HG03135 (cell line): ENCODE data around the gene DTX4.

Experiments
- ATAC-seq: cut with Tn5 transposase; IDR thresholded peaks from one replicate; pipeline ENCODE4 v1.9.1; 2021; ENCODE audit warnings: mild to moderate bottlenecking, moderate library complexity; ENCODE audit not compliant: unreplicated experiment

DTX4 gene

DNA sequence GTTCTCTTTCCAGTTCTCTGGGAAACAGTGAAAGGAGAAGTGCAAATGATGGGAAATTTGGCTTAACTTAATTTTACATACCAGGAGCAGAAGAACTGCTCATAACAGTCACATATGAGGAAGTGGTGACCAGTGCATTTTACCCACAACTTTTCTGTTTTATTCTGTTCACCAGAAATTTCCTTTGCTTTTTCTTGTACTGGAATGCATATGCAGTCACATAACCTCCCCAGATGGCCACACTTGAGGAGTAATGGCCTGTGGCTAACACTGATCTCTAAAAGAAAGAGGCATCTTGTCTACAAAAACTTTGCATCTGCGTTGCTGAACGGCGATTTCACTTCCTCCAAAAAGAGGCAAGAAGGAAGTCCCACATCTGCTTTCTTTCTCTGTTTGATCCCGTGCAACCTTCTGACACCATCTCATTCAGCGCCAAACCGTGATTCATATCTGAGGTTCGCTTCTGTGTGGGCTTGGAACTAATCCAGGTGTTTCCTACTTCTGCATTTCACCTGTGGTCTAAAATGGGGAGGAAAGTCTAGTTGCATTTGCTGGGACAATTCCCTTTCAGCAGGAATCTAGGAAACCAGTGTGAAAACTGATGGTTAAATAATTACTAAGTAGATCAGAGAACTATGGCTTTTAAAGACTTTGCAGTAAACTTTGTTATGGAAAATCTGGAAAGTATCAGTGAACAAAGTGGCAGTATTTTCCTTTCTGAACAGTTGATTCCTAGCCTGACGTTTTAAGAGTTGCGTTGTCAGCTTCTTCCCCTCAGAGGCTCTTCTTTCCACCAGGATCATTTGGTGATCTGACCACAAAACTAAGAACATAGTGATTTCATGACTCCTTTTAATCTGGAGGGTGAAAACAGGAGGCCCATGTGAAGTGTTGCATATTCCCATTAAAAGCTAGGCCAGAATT, 45.0 kb downstream of the DTX4 start:
- peak; percentile 87 for ATAC-seq

DNA sequence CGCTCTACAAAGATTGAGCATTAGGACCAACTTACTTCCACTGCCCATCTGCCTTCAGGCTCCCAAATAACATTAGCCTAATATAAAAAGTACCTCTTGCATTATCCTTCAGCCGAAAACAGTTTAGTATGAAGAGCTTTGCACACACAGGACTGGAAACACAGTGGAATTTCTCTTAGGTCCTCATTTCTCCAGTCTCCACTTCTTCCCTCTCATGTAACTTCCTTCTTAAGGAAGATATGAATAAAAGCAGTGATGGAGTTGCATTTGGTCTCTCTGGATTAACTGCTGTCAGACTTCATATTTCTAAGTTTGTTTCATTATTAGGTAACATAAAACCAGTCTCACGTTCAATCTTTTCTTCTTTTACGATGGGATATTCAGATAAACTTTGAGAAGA, 46.4 kb downstream of the DTX4 start:
- no peak for ATAC-seq

DNA sequence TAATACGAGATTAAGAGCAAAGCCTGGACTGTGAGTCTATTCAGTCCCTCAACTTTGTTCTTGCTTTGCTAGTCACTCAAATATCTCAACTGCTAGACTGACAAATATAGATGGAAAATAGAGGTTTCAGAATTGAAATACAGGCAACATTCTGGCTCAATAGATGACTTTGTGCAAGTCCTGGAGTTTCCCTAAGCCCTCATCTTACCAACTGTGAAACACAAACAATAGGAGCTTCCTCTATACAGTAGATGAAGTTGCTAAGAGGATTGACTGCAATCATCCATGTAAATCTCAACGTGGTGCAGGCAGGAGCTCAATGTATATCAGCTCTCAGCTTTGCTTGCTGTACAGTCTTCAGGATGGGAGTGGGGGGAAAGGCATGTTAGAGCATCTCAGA, 47.0 kb downstream of the DTX4 start:
- ATAC-seq = no peak

DNA sequence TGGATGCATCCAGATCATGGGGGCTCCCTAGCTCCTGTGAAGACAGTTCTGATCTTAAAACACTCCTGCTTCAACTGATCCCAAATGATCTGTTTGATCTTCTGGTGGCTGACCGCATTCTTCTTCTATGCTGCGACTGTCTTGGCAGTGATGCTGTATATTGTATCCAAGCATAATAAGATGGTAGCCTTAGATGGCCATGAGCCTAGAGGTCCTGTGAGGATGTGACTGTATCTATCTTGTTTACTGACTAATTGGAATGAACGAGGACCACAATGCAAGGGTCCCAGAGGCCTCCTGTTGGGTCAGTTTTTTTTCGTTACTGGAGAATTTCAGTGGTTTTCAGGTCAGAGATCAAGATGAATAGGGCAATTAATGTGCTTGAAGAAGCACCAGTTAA, 47.9 kb downstream of the DTX4 start:
- no peak for ATAC-seq

DNA sequence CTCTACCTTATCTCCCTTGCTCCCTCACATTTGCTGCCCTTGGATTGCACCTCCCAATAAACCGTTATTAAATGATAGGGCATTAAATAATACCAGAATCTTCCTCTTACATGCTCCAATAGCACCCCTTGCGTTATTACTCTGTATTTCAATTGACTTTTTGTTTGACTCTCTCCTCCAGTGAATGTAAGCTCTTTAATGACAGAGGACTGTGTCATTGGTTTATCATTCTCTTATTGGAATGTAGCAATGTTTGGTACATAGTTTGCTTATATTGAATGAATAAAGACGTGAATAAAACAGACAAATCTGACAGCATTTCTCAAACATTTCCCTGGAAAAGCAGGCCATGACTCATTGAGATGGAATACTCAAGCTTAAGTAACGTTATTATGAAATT, 49.5 kb downstream of the DTX4 start:
- no peak for ATAC-seq

DNA sequence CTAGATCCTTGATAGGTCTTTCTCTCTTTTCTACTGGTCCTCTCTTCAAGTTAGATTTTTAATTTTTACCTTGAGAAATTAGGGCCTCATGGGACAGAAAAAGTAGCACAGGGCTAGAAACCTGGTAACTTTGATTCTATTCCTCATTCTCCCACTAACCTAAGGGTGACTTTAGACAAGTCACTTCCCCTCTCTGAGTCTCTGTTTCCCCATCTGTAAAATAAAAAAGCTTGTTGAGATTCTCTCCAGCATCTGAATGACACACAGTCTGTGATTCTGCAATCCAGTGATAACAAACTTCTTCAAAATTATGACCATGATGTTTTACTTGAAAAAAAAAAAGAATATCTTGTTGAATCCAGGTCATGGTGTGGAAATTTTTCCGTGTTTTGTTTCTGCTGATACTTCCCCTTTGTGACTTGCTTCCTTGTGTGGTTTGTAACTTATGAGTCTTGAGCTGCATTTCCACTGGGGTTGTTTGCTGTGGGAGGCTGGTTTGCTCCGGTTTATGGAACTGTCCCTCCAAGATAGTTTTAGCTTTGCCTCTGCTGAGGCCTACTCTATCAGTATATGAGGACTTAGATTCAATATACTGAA, 50.6 kb downstream of the DTX4 start:
- ATAC-seq = no peak

DNA sequence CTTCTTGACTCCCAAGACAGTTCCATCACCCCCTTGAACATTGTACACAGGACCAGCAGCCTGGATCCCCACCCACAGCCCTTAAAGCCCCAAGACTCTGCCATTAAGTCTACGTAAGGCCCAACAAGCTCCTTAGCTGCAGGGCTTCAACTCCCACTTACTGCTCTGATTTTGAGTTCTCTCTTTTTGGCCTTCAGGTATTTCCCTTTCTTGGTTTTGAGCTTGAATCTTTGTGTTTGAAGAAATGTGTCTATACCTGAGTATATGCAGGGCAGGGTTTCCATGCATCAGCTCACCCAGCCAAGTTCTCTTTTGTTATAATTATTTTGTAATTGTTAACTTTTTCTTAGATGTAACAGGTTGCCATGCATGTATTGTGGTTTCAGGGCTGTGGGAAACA, 51.2 kb downstream of the DTX4 start:
- ATAC-seq = no peak

DNA sequence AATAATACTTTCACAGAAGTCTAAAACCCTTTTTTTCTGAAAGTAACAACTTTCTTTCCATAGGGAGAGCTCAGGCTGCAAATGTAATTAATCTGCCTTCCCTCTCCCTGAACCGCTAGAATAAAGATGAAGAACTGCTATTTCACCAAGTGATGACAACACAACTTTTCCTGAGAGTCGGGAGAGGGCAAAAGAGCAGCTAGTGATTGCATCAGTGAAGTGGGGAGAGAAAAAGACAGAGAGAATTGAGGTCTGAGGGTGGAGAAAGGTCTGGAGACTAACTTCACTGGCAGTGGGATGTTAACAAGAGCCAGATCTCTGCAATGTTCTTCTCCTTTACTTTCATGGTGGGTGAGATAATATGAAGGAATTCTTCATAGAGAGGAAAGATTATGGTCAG, 51.7 kb downstream of the DTX4 start:
- ATAC-seq = no peak

DNA sequence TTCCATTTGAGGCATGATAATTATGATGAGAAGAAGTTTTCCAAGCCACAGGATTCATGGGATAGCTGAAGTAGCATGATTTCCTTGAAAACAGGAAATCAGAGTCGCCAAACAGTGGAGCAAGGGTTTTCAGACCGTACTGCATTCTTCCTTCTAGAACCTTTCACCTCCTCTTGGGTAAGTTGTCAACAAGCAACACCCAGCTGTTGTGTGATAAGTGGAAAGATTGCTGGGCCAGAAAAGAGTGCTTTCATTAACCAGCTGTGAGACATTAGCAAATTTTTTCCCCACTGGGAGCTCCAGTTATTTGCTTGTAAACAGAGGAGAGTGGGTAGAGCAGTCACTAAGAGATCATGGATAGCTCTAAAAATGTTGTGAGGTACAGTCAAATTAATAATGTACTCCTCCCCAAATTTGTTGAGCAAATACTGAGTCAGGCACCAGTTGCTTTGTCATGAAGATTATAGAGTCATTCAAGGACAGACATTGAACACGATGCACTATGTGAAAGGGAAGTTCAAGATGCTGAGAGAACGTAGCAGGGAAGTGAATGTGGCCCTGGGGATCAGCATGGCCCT, 52.5 kb downstream of the DTX4 start:
- no peak for ATAC-seq

DNA sequence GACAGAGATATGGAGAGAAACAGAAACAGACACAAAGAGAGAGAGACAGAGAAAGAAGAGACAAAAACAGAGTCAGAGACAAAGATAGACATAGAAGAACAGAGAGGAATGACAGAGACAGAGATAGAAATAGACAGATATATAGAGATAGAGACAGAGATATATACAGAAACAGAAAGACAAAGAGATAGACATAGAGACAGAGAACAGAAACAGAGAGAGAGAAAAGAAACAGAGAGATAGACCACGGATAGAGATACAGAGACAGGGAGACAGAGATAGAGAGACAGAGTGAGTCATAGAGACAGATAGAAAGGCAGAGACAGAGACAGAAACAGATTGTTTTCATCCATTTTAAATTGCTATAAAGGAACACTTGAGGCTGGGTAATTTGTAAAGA, 53.1 kb downstream of the DTX4 start:
- ATAC-seq = no peak

DNA sequence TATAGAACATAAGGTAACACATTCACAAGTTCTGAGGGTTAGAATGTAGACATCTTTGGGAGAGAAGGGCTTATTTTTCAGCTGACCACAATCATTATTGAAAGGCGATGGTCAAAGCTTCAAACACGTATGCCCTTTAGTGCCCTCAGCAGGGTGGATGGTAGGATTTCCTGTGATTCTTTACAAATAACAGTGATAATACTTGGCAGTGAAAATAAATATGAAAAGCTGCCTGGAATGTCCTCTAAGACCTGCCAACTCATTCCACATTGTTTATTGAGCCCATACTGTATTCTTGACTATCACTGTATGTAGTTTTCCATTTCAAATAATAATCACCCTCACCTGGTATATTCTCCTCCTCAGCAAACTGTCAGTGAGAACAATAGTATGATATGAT, 54.5 kb downstream of the DTX4 start:
- ATAC-seq = no peak

DNA sequence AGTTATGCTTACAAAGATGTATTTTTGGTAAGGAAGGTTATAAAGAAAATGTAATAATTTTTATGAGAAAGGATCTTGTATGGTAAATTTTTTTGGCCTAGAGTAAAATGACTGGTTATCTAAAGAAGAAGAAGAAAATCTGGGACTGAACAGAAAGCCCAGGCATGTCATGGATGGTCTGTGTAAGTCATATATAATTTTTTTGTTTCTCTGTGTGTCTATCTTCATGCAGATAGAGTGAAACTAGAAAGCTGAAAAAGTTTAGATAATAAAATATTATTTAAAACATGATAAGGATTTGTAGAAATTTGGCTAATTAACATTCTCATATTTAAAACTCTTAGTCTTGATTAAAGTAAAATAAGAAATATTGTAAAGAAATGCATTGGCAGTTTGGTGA, 68.4 kb downstream of the DTX4 start:
- no peak for ATAC-seq

DNA sequence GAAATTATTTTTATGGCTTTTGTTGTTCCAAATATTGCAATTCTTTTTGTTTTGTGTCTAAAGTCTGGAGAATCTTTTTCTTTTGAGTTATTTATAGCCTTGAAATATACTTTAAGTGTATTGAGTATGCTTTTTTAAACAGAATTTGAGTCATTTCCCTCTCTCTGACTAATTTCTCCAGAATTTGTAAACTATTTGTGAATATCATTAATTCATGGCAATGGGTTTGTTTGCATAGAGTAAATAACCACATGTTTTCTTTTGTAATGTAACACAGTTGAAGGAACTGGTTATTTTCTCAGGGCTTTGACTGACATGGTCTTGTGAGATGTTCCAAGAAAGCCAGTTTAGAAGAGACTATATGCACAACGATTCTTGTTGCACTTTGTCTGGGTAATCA, 71.7 kb downstream of the DTX4 start:
- ATAC-seq = no peak

DNA sequence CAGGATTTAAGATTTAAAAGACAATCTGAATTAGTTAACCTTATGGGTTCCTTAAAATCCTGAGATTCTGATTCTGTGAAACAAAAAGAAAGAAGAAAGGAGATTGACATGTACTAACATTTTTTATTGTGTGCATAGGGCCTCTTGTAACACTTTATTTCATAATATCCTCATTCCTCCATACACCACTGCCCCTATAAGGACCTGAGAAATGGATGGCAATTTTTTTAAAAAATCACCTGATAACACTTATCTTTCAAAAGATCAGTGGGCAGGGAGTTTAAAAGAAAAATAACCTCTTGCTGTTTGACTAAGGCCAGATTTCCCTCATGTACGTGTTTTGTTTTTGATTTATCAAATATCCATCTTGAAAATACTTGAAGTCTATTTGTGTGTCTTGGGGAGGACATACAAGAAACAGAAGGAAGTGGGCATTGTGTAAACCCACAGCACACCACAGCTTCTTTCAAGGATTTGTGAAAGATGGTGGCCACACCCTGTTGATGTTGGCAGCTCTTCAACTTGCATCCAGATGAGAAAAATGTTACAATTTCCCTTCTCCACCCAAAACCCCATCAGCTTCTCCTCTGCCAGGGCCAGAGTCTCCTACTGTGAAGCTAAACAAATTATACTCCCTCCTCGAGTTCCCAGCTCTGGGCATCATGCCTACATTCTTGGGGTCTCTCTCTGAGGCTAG, 75.7 kb downstream of the DTX4 start:
- ATAC-seq = no peak

DNA sequence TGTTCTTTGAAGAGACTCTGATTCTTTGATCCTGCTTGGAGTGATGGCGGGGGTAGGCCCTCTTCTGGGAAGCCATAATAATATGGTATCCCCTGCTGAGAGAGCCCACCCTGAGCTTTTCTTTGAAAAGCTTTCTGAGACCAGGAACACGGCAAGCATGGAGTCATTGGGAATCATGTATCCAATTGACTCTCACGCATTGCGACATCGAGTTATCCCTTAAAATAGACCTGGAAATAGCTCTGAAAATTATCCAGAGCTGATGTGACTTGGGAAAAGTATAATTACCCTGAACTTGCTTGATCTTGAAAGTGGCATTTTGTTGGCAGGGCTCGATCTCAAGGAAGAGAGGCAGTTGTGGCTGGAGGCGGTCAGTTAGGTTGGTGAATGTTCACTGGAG, 77.6 kb downstream of the DTX4 start:
- ATAC-seq = no peak

DNA sequence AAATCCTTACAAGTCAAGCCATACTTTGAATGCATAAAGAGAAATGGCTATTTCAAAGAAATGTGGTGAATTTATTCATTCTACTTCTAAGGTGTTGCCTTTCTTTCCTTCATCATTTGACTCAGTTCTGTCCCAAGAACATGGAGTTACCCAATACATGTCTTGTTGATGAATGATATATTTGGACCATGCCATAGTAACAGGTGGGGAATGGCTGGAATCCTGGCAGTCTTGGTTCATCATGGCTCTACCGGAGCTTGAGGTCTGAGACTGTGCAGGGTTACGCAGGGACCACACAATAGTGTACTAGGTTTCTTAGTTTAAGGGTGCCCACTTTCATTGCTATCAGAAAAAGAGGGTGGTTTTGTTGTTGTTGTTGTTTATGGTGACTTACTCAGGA, 81.1 kb downstream of the DTX4 start:
- no peak for ATAC-seq

DNA sequence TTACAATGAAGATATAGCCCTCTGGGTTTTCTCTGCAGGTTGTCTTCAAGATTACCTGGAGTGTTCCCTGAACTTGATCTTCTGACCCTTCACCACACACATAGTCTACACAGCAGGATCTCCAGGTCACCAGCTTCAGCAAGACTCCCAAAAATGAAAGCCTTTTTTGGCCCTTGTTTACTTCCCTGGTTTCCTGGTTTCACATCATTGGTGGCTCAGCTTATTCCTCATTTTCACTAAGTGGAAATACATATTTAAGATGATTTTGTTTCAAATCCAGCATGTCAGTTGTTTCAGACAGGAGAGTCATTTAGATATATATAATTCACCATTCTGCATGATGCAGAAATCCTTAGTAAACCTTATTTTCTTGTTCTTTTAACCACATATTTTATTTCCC, 82.4 kb downstream of the DTX4 start:
- ATAC-seq = no peak

DNA sequence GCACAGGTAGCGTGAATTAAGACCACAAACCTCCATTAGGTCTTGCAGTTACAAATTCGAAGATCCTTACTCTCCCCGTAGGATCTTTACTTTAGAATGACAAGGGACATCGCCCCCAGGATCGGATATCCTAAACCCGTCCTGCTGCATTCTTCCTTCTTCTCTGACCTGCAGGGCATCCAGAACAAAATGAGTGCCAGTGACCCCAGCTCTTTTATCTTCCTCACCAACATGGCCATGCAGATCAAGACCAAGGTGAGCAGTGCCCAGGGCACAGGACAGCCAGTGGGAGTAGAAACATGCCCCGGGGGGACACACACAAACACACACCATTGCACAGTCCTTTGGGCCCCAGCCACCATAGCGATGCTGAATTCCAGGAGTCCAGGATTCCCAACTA, 83.3 kb downstream of the DTX4 start:
- ATAC-seq = no peak
